ENCODE results near the gene ENTPD5.
A peak's percentile ranks its signal among the peaks of the same experiment; 100 is the strongest.
"Not testable (repeated sequence)": the region's sequence is repeated elsewhere in the genome, so short reads cannot be mapped to it uniquely, and the experiment has no call there.

ENTPD5 gene

GRCh38 chr14:73944432-73945158, 74.5 kb downstream of the ENTPD5 start:
- DNase-seq (ENCODE audit: low spot score): no peak

- DNase-seq (ENCODE audit: low spot score): no peak
These were observed 76.0 kb downstream of the ENTPD5 start for GRCh38 chr14:73943083-73943482.

GRCh38 chr14:73942180-73942579, 76.9 kb downstream of the ENTPD5 start:
- no peak for DNase-seq (ENCODE audit: low spot score)

GRCh38 chr14:73937012-73937411, 82.1 kb downstream of the ENTPD5 start:
- no peak for DNase-seq (ENCODE audit: low spot score)

- no peak for DNase-seq (ENCODE audit: low spot score)
These were observed 82.5 kb downstream of the ENTPD5 start for GRCh38 chr14:73936548-73936947.

GRCh38 chr14:73935666-73936065, 83.4 kb downstream of the ENTPD5 start:
- peak; percentile 39 for DNase-seq (ENCODE audit: low spot score)

GRCh38 chr14:73924337-73924736, 94.8 kb downstream of the ENTPD5 start:
- no peak for DNase-seq (ENCODE audit: low spot score)

- not testable (repeated sequence) for DNase-seq (ENCODE audit: low spot score)
These were observed 99.6 kb downstream of the ENTPD5 start for GRCh38 chr14:73919457-73919856.

- no peak for DNase-seq (ENCODE audit: low spot score)
These were observed 102.8 kb downstream of the ENTPD5 start for GRCh38 chr14:73916324-73916723.

- no peak for DNase-seq (ENCODE audit: low spot score)
These were observed 105.8 kb downstream of the ENTPD5 start for GRCh38 chr14:73913256-73913655.

GRCh38 chr14:73909681-73910080, 109.4 kb downstream of the ENTPD5 start:
- no peak for DNase-seq (ENCODE audit: low spot score)
